ENCODE data around the gene NHSL1.
A peak's percentile ranks its signal among the peaks of the same experiment; 100 is the strongest.

The NHSL1 gene

GRCh38 chr6:138499303-138500018, at the start of gene NHSL1:
TSS of gene NHSL1 (minus strand) at chr6:138499494. CDS start at chr6:138499290, 204 bp downstream.
- DNase-seq: peak; percentile 20 to 42

GRCh38 chr6:138546733-138547185, 47.5 kb upstream of the NHSL1 start:
- DNase-seq: no peak

- DNase-seq: no peak
Observed at GRCh38 chr6:138545621-138545980, 46.3 kb upstream of the NHSL1 start.

GRCh38 chr6:138544501-138544900, 45.2 kb upstream of the NHSL1 start:
- DNase-seq: no peak

GRCh38 chr6:138543657-138544056, 44.4 kb upstream of the NHSL1 start:
- no peak for DNase-seq

- no peak for DNase-seq
Observed at GRCh38 chr6:138541823-138542481, 42.7 kb upstream of the NHSL1 start.

- DNase-seq: no peak
Observed at GRCh38 chr6:138540468-138540867, 41.2 kb upstream of the NHSL1 start.

GRCh38 chr6:138539876-138540275, 40.6 kb upstream of the NHSL1 start:
- DNase-seq: peak; percentile 27 to 59

GRCh38 chr6:138538390-138539031, 39.2 kb upstream of the NHSL1 start:
- DNase-seq: no peak

- no peak for DNase-seq
Observed at GRCh38 chr6:138537106-138537505, 37.8 kb upstream of the NHSL1 start.

- DNase-seq: no peak
Observed at GRCh38 chr6:138535728-138536455, 36.6 kb upstream of the NHSL1 start.

GRCh38 chr6:138533667-138534066, 34.4 kb upstream of the NHSL1 start:
- DNase-seq: no peak

- no peak for DNase-seq
Observed at GRCh38 chr6:138531387-138531786, 32.1 kb upstream of the NHSL1 start.

- no peak for DNase-seq
Observed at GRCh38 chr6:138529478-138529877, 30.2 kb upstream of the NHSL1 start.

- no peak for DNase-seq
Observed at GRCh38 chr6:138528956-138529355, 29.7 kb upstream of the NHSL1 start.

GRCh38 chr6:138528137-138528536, 28.8 kb upstream of the NHSL1 start:
- no peak for DNase-seq

- no peak for DNase-seq
Observed at GRCh38 chr6:138527411-138528088, 28.3 kb upstream of the NHSL1 start.

- no peak for DNase-seq
Observed at GRCh38 chr6:138526822-138527235, 27.5 kb upstream of the NHSL1 start.

GRCh38 chr6:138525355-138525754, 26.1 kb upstream of the NHSL1 start:
- DNase-seq: no peak

GRCh38 chr6:138524526-138524925, 25.2 kb upstream of the NHSL1 start:
- DNase-seq: no peak

GRCh38 chr6:138523347-138524210, 24.3 kb upstream of the NHSL1 start:
- DNase-seq: peak; percentile 68 to 88

- DNase-seq: peak in 1 of 2 donors; percentile 22
Observed at GRCh38 chr6:138522611-138523010, 23.3 kb upstream of the NHSL1 start.
